A549 (cell line): ENCODE data around the gene PAK3.

ENCODE experiments used
- PBX3 ChIP-seq: IDR thresholded peaks from 2 replicates; pipeline ENCODE4 v1.6.1; 2012
- TF ChIP-seq, protein P1 (sequence below): fragments of >200 bp; sonication (Bioruptor Twin); formaldehyde crosslinking; IDR thresholded peaks from 3 replicates; pipeline ENCODE4 v1.5.1; 2016

DNA sequence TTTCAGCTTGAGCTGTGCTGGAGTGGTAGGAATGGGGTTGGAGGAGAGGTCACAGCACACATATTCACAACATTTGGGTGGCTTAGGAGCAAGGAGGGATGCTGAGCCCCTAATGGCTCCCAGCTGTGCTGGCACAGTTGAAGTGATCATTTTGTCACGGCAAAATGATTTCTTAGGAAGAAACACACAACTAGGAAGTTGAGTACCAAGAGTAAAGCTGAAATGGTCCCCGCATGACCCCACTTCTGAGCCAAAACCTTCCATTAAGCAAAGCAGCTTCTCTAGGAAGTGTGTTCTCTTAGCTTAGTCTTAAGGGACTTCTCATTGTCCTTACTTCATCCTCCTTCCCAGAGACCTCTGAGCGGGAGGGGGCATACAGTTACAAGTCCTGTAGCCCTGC lies 161.7 kb downstream of the PAK3 start:
- TF ChIP-seq, protein P1, sequence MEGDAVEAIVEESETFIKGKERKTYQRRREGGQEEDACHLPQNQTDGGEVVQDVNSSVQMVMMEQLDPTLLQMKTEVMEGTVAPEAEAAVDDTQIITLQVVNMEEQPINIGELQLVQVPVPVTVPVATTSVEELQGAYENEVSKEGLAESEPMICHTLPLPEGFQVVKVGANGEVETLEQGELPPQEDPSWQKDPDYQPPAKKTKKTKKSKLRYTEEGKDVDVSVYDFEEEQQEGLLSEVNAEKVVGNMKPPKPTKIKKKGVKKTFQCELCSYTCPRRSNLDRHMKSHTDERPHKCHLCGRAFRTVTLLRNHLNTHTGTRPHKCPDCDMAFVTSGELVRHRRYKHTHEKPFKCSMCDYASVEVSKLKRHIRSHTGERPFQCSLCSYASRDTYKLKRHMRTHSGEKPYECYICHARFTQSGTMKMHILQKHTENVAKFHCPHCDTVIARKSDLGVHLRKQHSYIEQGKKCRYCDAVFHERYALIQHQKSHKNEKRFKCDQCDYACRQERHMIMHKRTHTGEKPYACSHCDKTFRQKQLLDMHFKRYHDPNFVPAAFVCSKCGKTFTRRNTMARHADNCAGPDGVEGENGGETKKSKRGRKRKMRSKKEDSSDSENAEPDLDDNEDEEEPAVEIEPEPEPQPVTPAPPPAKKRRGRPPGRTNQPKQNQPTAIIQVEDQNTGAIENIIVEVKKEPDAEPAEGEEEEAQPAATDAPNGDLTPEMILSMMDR: no peak
- no peak for TF ChIP-seq PBX3
